Measurements from ENCODE around the gene HOATZ.

Gene HOATZ

GRCh38 chr11:111523343-111523742, 8.8 kb downstream of the HOATZ start:
- DNase-seq = no peak

- no peak for DNase-seq
These were observed 9.5 kb downstream of the HOATZ start for GRCh38 chr11:111524056-111524455.

GRCh38 chr11:111525456-111525855, 10.9 kb downstream of the HOATZ start:
- no peak for DNase-seq

GRCh38 chr11:111526501-111526900, 11.9 kb downstream of the HOATZ start:
- DNase-seq = no peak

- DNase-seq = no peak
These were observed 12.7 kb downstream of the HOATZ start for GRCh38 chr11:111527279-111527678.

GRCh38 chr11:111528557-111528956, 14.0 kb downstream of the HOATZ start:
- DNase-seq = peak; percentile 34

- no peak for DNase-seq
These were observed 15.5 kb downstream of the HOATZ start for GRCh38 chr11:111530091-111530490.

GRCh38 chr11:111531136-111531535, 16.6 kb downstream of the HOATZ start:
- no peak for DNase-seq

- peak; percentile 51 for DNase-seq
These were observed 17.2 kb downstream of the HOATZ start for GRCh38 chr11:111531687-111532364.

- DNase-seq = no peak
These were observed 17.8 kb downstream of the HOATZ start for GRCh38 chr11:111532365-111532709.

GRCh38 chr11:111535281-111535680, 20.7 kb downstream of the HOATZ start:
- no peak for DNase-seq

GRCh38 chr11:111537336-111537860, 22.8 kb downstream of the HOATZ start:
- no peak for DNase-seq

GRCh38 chr11:111538407-111539114, 24.0 kb downstream of the HOATZ start:
- DNase-seq = no peak

- DNase-seq = peak; percentile 25
These were observed 25.0 kb downstream of the HOATZ start for GRCh38 chr11:111539426-111540113.

- DNase-seq = peak; percentile 48
These were observed 25.7 kb downstream of the HOATZ start, which contains the start of gene LAYN for GRCh38 chr11:111540114-111540936. Gene LAYN (plus strand): TSS chr11:111540720. CDS start chr11:111540844, 124 bp downstream.

- DNase-seq = no peak
These were observed 26.3 kb downstream of the HOATZ start for GRCh38 chr11:111540937-111541253.

- no peak for DNase-seq
These were observed 26.9 kb downstream of the HOATZ start for GRCh38 chr11:111541254-111542061.

GRCh38 chr11:111542606-111543275, 28.2 kb downstream of the HOATZ start:
- no peak for DNase-seq

GRCh38 chr11:111548525-111548924, 33.9 kb downstream of the HOATZ start:
- DNase-seq = no peak

GRCh38 chr11:111549196-111549868, 34.8 kb downstream of the HOATZ start:
- DNase-seq = no peak

GRCh38 chr11:111549869-111550203, 35.3 kb downstream of the HOATZ start:
- no peak for DNase-seq
